HG03103 (cell line): Measurements from ENCODE around the gene VAV1.

Source experiments
- ATAC-seq: cut with Tn5 transposase; IDR thresholded peaks from one replicate; pipeline ENCODE4 v1.9.1; 2021; ENCODE audit warnings: low read depth; ENCODE audit not compliant: unreplicated experiment

The VAV1 gene

GRCh38 chr19:6877766-6878165 is 105.3 kb downstream of the VAV1 start:
- ATAC-seq, result no peak

GRCh38 chr19:6886277-6886897 is 113.9 kb downstream of the VAV1 start:
- ATAC-seq, result no peak

GRCh38 chr19:6887316-6887715 is 114.8 kb downstream of the VAV1 start, which contains the start of gene ADGRE1:
Gene ADGRE1, plus strand, starts transcription at chr19:6887579. Its CDS starts 30 bp downstream, at chr19:6887609.
- ATAC-seq, result no peak

GRCh38 chr19:6888967-6889366 is 116.5 kb downstream of the VAV1 start:
- ATAC-seq, result no peak

GRCh38 chr19:6890401-6890913 is 117.9 kb downstream of the VAV1 start:
- ATAC-seq, result no peak

- ATAC-seq, result no peak
Observed at GRCh38 chr19:6890938-6891337, 118.4 kb downstream of the VAV1 start.

- no peak for ATAC-seq
Observed at GRCh38 chr19:6891761-6892385, 119.4 kb downstream of the VAV1 start.

- ATAC-seq, result no peak
Observed at GRCh38 chr19:6894313-6894712, 121.8 kb downstream of the VAV1 start.

- ATAC-seq, result no peak
Observed at GRCh38 chr19:6903446-6903845, 130.9 kb downstream of the VAV1 start.

- ATAC-seq, result no peak
Observed at GRCh38 chr19:6906559-6907060, 134.1 kb downstream of the VAV1 start.
